Neural crest cell (in vitro differentiated cells): ENCODE data around the gene LGR6. TPM values are rescaled to one million over a fixed set of nuclear protein-coding genes. Genes with fewer than 3 reads are reported as not detected.

Source experiments
- DNase-seq: peaks from one replicate; pipeline ENCODE4 v3.0.0; 2021; ENCODE audit warnings: low read depth, mixed read lengths, low spot score
- H3K27ac Mint-ChIP-seq: one replicate; pipeline ENCODE4 v1.8.0; 2021; ENCODE audit warnings: mild to moderate bottlenecking, mixed read lengths; ENCODE audit not compliant: unreplicated experiment
- H3K27me3 Mint-ChIP-seq: 2 replicates; pipeline ENCODE4 v1.8.0; 2021; ENCODE audit warnings: low read depth, mild to moderate bottlenecking, mixed read lengths
- H3K36me3 Mint-ChIP-seq: 2 replicates; pipeline ENCODE4 v1.8.0; 2021; ENCODE audit warnings: low read depth, mild to moderate bottlenecking, mixed read lengths
- H3K4me1 Mint-ChIP-seq: 2 replicates; pipeline ENCODE4 v1.8.0; 2021; ENCODE audit warnings: mixed read lengths
- H3K4me3 Mint-ChIP-seq: one replicate; pipeline ENCODE4 v1.8.0; 2021; ENCODE audit warnings: mild to moderate bottlenecking, mixed read lengths
- H3K9me3 Mint-ChIP-seq: 2 replicates; pipeline ENCODE4 v1.8.0; 2021; ENCODE audit warnings: mixed read lengths
- CTCF ChIP-seq: fragments of 200-600 bp; sonication (generic); conservative IDR thresholded peaks from 2 replicates; pipeline ENCODE4 v1.5.0; 2021; ENCODE audit warnings: antibody characterized with exemption, mild to moderate bottlenecking
- total RNA-seq: library from RNA; stranded (reverse); gene quantifications from 2 replicates; pipeline ENCODE4 v1.2.1, GENCODE V29; 2021

Gene LGR6
- total RNA-seq, 1 donor from 2014 or later = 0.16 TPM

DNA sequence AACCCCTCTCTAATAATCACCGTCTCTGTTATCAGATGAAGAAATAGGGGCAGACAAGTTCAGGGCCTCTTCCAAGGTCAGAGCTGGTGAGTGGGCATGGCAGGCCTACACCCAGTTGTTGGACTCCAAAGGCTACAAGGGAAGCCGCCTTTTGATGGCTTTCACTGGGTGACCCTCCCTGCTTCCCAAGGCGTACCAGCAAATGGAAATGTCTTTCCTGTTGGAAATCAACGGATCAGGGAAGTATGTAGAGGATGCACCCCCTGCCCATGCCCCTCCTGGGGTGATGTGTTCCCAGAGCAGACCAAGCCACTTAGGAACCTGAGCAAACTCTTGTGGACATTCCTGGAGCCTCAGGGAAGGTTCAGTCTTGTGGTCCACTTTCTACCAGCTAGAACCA is 47.4 kb downstream of the LGR6 start:
- no peaks in the 10 kb centered on the region for H3K36me3 Mint-ChIP-seq
- no peak overlapping the region for H3K4me3 Mint-ChIP-seq
- peaks cover 18% of the 10 kb centered on the region for H3K4me1 Mint-ChIP-seq
- no peak for TF ChIP-seq CTCF
- H3K27me3 Mint-ChIP-seq = peaks cover 2% of the 10 kb centered on the region
- H3K9me3 Mint-ChIP-seq = no peaks in the 10 kb centered on the region
- no peak for DNase-seq
- H3K27ac Mint-ChIP-seq = no peak overlapping the region

DNA sequence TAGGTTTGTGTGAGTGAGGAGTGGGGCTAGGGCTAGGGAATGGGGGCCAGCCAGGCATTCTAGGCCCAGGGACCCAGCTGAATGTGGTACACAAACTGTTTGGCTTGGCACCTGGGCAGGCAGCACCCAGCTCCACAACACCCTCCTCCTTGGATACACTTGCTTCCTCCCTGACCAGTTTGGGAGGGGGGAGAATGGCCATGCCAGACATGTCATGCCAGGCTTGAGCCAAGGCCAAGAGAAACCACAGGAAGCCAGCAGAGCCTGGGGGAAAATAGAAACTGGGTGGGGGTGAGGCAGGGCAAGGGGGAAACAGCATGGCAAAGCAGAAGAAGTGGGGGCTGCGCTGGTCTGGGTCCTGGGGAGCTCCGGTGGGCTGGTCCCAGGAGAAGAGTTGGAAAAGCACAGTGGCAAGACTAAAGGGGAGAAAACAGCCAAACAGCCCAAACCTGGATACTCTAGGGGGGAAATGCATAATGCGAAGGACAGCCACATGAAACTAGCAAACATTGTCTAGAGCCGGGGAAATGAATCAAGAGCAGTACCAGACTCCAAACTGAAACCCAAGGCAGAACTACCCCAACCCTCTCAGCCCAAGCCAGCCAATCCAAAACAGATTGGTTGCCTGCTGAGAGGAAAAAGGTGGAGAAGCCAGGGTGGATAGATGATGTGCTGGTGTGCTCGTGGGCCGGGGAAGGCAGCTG is 47.9 kb downstream of the LGR6 start:
- no peak for TF ChIP-seq CTCF
- H3K36me3 Mint-ChIP-seq = no peaks in the 10 kb centered on the region
- no peak for DNase-seq
- H3K4me1 Mint-ChIP-seq = peaks cover 13% of the 10 kb centered on the region
- H3K27ac Mint-ChIP-seq = no peak overlapping the region
- no peaks in the 10 kb centered on the region for H3K9me3 Mint-ChIP-seq
- H3K27me3 Mint-ChIP-seq = peaks cover under 1% of the 10 kb centered on the region
- H3K4me3 Mint-ChIP-seq = no peak overlapping the region

DNA sequence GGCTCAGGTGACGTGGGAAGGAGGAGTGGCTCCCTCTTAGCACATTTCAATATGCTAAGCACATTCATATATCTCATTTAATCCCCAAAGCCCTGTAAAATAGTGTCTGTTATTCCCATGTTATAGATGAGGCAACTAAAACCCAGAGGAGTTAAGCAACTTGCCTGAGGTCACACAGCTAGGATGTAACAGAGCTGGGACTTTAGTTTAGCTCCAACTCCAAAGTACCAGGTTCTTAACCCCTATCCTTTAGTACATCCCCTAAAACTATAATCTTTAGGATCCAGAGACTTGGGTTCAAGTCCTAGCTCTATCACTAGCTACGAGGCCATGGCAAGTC is 48.5 kb downstream of the LGR6 start:
- H3K4me1 Mint-ChIP-seq = peaks cover 10% of the 10 kb centered on the region
- H3K36me3 Mint-ChIP-seq = no peaks in the 10 kb centered on the region
- no peak for TF ChIP-seq CTCF
- no peak for DNase-seq
- no peak overlapping the region for H3K27ac Mint-ChIP-seq
- H3K9me3 Mint-ChIP-seq = no peaks in the 10 kb centered on the region
- H3K27me3 Mint-ChIP-seq = no peaks in the 10 kb centered on the region
- no peak overlapping the region for H3K4me3 Mint-ChIP-seq

DNA sequence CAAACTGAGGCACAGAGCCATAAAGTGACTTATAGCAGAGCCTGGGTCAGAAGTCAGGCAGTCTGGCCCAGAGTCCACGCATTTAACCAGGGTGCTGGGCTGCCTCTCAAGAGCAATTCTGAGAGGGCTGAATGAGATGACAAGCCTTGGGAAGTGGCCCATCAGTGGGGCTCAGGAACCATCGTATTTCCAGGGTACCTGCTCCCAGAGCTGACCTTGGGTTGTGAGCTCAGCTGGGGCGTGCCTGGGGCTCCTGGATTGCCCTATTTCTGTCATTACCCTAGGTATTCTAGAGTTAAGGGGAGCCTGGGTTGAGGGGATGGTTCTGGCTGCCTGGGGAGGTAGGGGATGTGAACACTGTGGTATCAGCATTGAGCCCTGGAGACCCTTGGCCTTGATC is 49.4 kb downstream of the LGR6 start:
- no peak for DNase-seq
- Mint-ChIP-seq H3K27me3 (no peaks in the 10 kb centered on the region), H3K4me3 (no peak overlapping the region), H3K27ac (no peak overlapping the region), H3K9me3 (no peaks in the 10 kb centered on the region), H3K36me3 (no peaks in the 10 kb centered on the region), H3K4me1 (peaks cover under 1% of the 10 kb centered on the region)
- TF ChIP-seq CTCF = no peak

DNA sequence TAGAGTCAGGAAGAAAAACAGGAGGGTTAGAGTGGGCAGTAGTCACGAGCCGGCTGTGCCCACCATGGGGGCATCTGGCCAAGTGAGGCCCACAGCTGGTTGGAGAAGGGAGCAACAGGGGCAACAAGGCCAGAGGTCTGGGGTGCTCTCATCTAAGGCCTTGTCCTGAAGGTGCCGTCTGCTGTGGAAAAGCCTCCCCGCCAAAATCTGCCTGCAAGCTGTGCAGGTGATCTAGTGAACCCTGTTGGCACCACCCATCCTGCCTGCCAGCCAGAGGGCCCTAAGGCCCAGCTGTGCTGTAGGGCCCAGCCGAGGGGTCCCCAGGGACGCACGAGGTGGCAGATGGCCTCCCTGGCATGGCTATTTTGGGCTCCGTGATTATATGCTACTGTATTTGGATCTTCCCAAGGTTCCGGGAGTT is 51.3 kb downstream of the LGR6 start:
- no peak for TF ChIP-seq CTCF
- H3K36me3 Mint-ChIP-seq = no peaks in the 10 kb centered on the region
- H3K4me1 Mint-ChIP-seq = no peaks in the 10 kb centered on the region
- H3K4me3 Mint-ChIP-seq = no peak overlapping the region
- no peak for DNase-seq
- H3K27me3 Mint-ChIP-seq = no peaks in the 10 kb centered on the region
- H3K9me3 Mint-ChIP-seq = no peaks in the 10 kb centered on the region
- no peak overlapping the region for H3K27ac Mint-ChIP-seq
